B cell (primary cell): ENCODE results near the gene UBAC2. TPM values are rescaled to one million over a fixed set of nuclear protein-coding genes. Genes with fewer than 3 reads are reported as not detected.
"Not testable (repeated sequence)": the region's sequence is repeated elsewhere in the genome, so short reads cannot be mapped to it uniquely, and the experiment has no call there.

Experiments used
- ATAC-seq: fragments of 200-7000 bp; cut with Tn5 transposase; one replicate; pipeline ENCODE4 v1.10.0; 2021; ENCODE audit warnings: low read depth, mild to moderate bottlenecking, moderate number of reproducible peaks, moderate library complexity
- CTCF ChIA-PET: fragments of 350-600 bp; sonication (Branson Sonifier 250); formaldehyde crosslinking; loops from one replicate; lab custom pipeline; 2021; ENCODE audit warnings: antibody characterized with exemption, inconsistent platforms; lab: Charles Lee
- POLR2A ChIA-PET: fragments of 350-600 bp; sonication (Branson Sonifier 250); formaldehyde crosslinking; loops from one replicate; lab custom pipeline; 2021; ENCODE audit warnings: antibody characterized with exemption; lab: Charles Lee
- DNase-seq: peaks from one replicate; pipeline ENCODE4 v3.0.0; 2013
- H2AFZ ChIP-seq: 2 replicates; pipeline ENCODE4 v1.6.1; 2012; ENCODE audit warnings: mild to moderate bottlenecking, low read depth, low read length; ENCODE audit not compliant: insufficient read depth, poor library complexity, severe bottlenecking
- H3K27ac ChIP-seq, 2 donors: 1 replicate in 1 of 2; 2 replicates in 1 of 2; pipeline ENCODE4 v1.5.1; 2012 to 2013; ENCODE audit warnings: low read length in 2 of 2, mild to moderate bottlenecking in 2 of 2, moderate library complexity in 1 of 2
- H3K27me3 ChIP-seq, 4 experiments: fragments of 200-600 bp in 1 of 4; sonication (generic) in 1 of 4; replicated peaks in 1 of 4; 1 replicate in 2 of 4; 2 replicates in 2 of 4; pipeline versions ENCODE4 v1.6.1 to v1.7.0; 2013 to 2016; ENCODE audit warnings: low read length in 3 of 4, mild to moderate bottlenecking in 2 of 4, mixed read lengths in 1 of 4, moderate library complexity in 1 of 4; ENCODE audit not compliant: insufficient read depth in 4 of 4, control insufficient read depth in 3 of 4; ENCODE audit errors: control extremely low read depth in 1 of 4
- H3K36me3 ChIP-seq, 2 experiments: replicated peaks in 1 of 2; 1 replicate in 1 of 2; 2 replicates in 1 of 2; pipeline versions ENCODE4 v1.6.1 to v1.7.1; 2013; ENCODE audit warnings: low read length in 1 of 2; ENCODE audit not compliant: insufficient read depth in 2 of 2, control insufficient read depth in 1 of 2; ENCODE audit errors: control extremely low read depth in 1 of 2, extremely low read depth in 1 of 2
- H3K4me1 ChIP-seq, 2 donors: fragments of 200-600 bp in 1 of 2; sonication (generic) in 1 of 2; 1 replicate in 1 of 2; 2 replicates in 1 of 2; pipeline versions ENCODE4 v1.5.1 to v1.6.1; 2013 to 2017; ENCODE audit warnings: low read length in 2 of 2; ENCODE audit not compliant: control insufficient read depth in 2 of 2, insufficient read depth in 2 of 2
- H3K4me2 ChIP-seq: replicated peaks from 2 replicates; pipeline ENCODE3; 2012; ENCODE audit warnings: mild to moderate bottlenecking, low read depth, low read length; ENCODE audit not compliant: poor library complexity, severe bottlenecking
- H3K4me3 ChIP-seq, 5 experiments: fragments of 200-600 bp in 1 of 5; sonication (generic) in 1 of 5; 1 replicate in 3 of 5; 2 replicates in 2 of 5; pipeline versions ENCODE4 v1.5.1 to v1.7.0; 2011 to 2016; ENCODE audit warnings: low read length in 4 of 5, mild to moderate bottlenecking in 4 of 5, low read depth in 2 of 5, control low read depth in 1 of 5, moderate library complexity in 1 of 5; ENCODE audit not compliant: insufficient read depth in 1 of 5; ENCODE audit errors: control extremely low read depth in 1 of 5, extremely low read depth in 1 of 5
- H3K79me2 ChIP-seq: fragments of 200-600 bp; sonication (generic); one replicate; pipeline ENCODE4 v1.6.0; 2016; ENCODE audit warnings: low read length; ENCODE audit not compliant: control insufficient read depth, insufficient read depth
- H3K9ac ChIP-seq: fragments of 200-600 bp; sonication (generic); 2 replicates; pipeline ENCODE4 v1.6.1; 2017; ENCODE audit warnings: mild to moderate bottlenecking, low read length, moderate library complexity
- H3K9me3 ChIP-seq, 3 donors: one replicate each; pipeline versions ENCODE4 v1.6.1 to v1.7.1; 2013; ENCODE audit warnings: low read length in 2 of 3; ENCODE audit not compliant: control insufficient read depth in 2 of 3, insufficient read depth in 1 of 3; ENCODE audit errors: control extremely low read depth in 1 of 3
- H4K20me1 ChIP-seq: 2 replicates; pipeline ENCODE4 v1.6.0; 2012; ENCODE audit warnings: mild to moderate bottlenecking, low read length; ENCODE audit not compliant: insufficient read depth, control insufficient read depth, poor library complexity, severe bottlenecking
- H3K27ac Mint-ChIP-seq: one replicate; pipeline ENCODE4 v1.8.0; 2021; ENCODE audit warnings: mixed read lengths
- H3K27me3 Mint-ChIP-seq: one replicate; pipeline ENCODE4 v1.8.0; 2021; ENCODE audit warnings: mixed read lengths
- H3K4me1 Mint-ChIP-seq: one replicate; pipeline ENCODE4 v1.8.0; 2021; ENCODE audit warnings: mixed read lengths
- H3K4me3 Mint-ChIP-seq: one replicate; pipeline ENCODE4 v1.8.0; 2021; ENCODE audit warnings: mixed read lengths
- H3K9me3 Mint-ChIP-seq: one replicate; pipeline ENCODE4 v1.8.0; 2022; ENCODE audit warnings: mixed read lengths; ENCODE audit not compliant: insufficient read depth
- CTCF ChIP-seq: fragments of 200-600 bp; IDR thresholded peaks from one replicate; pipeline ENCODE4 v1.8.0; 2022; ENCODE audit warnings: antibody characterized with exemption, mild to moderate bottlenecking
- EZH2 ChIP-seq: IDR thresholded peaks from 2 replicates; pipeline ENCODE4 v1.6.1; 2012; ENCODE audit warnings: borderline replicate concordance, low read depth, mild to moderate bottlenecking, moderate library complexity, low read length; ENCODE audit not compliant: insufficient read depth, poor library complexity, severe bottlenecking
- WGBS: methylation state at CpG from one replicate; pipeline ENCODE4 v1.1.5; 2013; ENCODE audit warnings: missing lambda C conversion rate; ENCODE audit not compliant: insufficient coverage; 5-methylcytosine and 5-hydroxymethylcytosine counted together
- intact Hi-C: fragments of 100-400 bp; cut with micrococcal nuclease; formaldehyde crosslinking; loops from one replicate; pipeline ENCODE4 v1.10.0; 2022
- polyA plus RNA-seq: library from polyadenylated mRNA; depleted of rRNA; stranded (reverse); fragments of >200 nt; gene quantifications from 2 replicates; pipeline ENCODE4 v1.2.3, GENCODE V29; 2012
- total RNA-seq, 2 donors: library from RNA; stranded (reverse); fragments of 120-200 nt in 1 of 2; gene quantifications; 1 replicate in 1 of 2; 2 replicates in 1 of 2; pipeline versions ENCODE4 v1.2.3 to v1.2.4, GENCODE V29; 2013 to 2022

Gene UBAC2
- total and polyA plus RNA-seq, 2 donors (not counting 1 experiment from before 2014, with no cell fraction given) = 56.3 to 60.8 TPM

- H3K9ac ChIP-seq, H3K9me3 ChIP-seq, H3K9me3 Mint-ChIP-seq, H3K4me3 ChIP-seq, H3K4me2 ChIP-seq, H4K20me1 ChIP-seq, H3K27me3 Mint-ChIP-seq, H2AFZ ChIP-seq, H3K27me3 ChIP-seq, H3K4me3 Mint-ChIP-seq, ATAC-seq, DNase-seq, POLR2A ChIA-PET: not testable (repeated sequence)
- H3K4me1 ChIP-seq = peaks cover 7 to 11% of the 10 kb centered on the region in 2 donors
- peaks cover 68% of the 10 kb centered on the region for H3K79me2 ChIP-seq
- H3K27ac ChIP-seq = peak overlapping the region in 1 of 2 donors; percentile 20
- Mint-ChIP-seq H3K27ac (peak overlapping the region; percentile 1), H3K4me1 (peaks cover 35% of the 10 kb centered on the region)
- H3K36me3 ChIP-seq = peaks cover 3 to 51% of the 10 kb centered on the region in 2 experiments
- no CpG with 5 or more reads among the region's 2 CpGs for WGBS
- intact Hi-C loops = loop anchor here (10.0 kb wide), 1 partner anchor 355 kb away; the partner anchor contains the start of gene CLYBL
- CTCF ChIA-PET = interaction anchor here (9.6 kb wide), 1 partner anchor 18 kb away, joined by 109 read pairs; no protein-coding TSS in a partner anchor
Observed at GRCh38 chr13:99249606-99250005, 49.0 kb downstream of the UBAC2 start.

- no peak overlapping the region for H2AFZ ChIP-seq
- peaks cover 5% of the 10 kb centered on the region for H4K20me1 ChIP-seq
- WGBS = 100% methylated on average over 1 of the region's 5 CpGs
- H3K27me3 ChIP-seq = no peaks in the 10 kb centered on the region
- no peaks in the 10 kb centered on the region for H3K9me3 ChIP-seq
- H3K27ac ChIP-seq = peak overlapping the region in 1 of 2 donors; percentile 7
- ATAC-seq (no peak), DNase-seq (no peak)
- peaks cover 84% of the 10 kb centered on the region for H3K79me2 ChIP-seq
- H3K4me1 ChIP-seq = peaks cover 22 to 24% of the 10 kb centered on the region in 2 donors
- intact Hi-C loops = loop anchor here (10.0 kb wide), 1 partner anchor 354 kb away; the partner anchor contains the start of gene CLYBL
- Mint-ChIP-seq H3K9me3 (no peaks in the 10 kb centered on the region), H3K27me3 (no peaks in the 10 kb centered on the region), H3K27ac (peak overlapping the region; percentile 73), H3K4me3 (no peak overlapping the region), H3K4me1 (peaks cover 48% of the 10 kb centered on the region)
- TF ChIP-seq CTCF = no peak
- TF ChIP-seq EZH2 = no peak
- no peak overlapping the region for H3K4me3 ChIP-seq
- H3K36me3 ChIP-seq = peaks cover 0 to 64% of the 10 kb centered on the region in 2 experiments
- ChIA-PET CTCF (interaction anchor here (1.5 to 9.6 kb wide), 3 partner anchors 17 to 75 kb away, joined by 3 to 109 read pairs (median 11); no protein-coding TSS in a partner anchor), POLR2A (no interaction called here)
- H3K4me2 ChIP-seq = no peak overlapping the region
- no peak overlapping the region for H3K9ac ChIP-seq
Observed at GRCh38 chr13:99250982-99251825, 50.5 kb downstream of the UBAC2 start.
